GM10266 (cell line): ENCODE measurements around the gene STAG1.
"Not testable (repeated sequence)": the region's sequence is repeated elsewhere in the genome, so short reads cannot be mapped to it uniquely, and the experiment has no call there.

Source experiments
- DNase-seq: peaks from one replicate; pipeline ENCODE4 v3.0.0; 2012; ENCODE audit errors: extremely low spot score
- TF ChIP-seq, protein P1 (sequence below): IDR thresholded peaks from 2 replicates; pipeline ENCODE4 v1.5.1; 2012; ENCODE audit warnings: mild to moderate bottlenecking, low read depth; ENCODE audit not compliant: control insufficient read depth, insufficient read depth; ENCODE audit errors: missing control alignments

STAG1 gene

DNA sequence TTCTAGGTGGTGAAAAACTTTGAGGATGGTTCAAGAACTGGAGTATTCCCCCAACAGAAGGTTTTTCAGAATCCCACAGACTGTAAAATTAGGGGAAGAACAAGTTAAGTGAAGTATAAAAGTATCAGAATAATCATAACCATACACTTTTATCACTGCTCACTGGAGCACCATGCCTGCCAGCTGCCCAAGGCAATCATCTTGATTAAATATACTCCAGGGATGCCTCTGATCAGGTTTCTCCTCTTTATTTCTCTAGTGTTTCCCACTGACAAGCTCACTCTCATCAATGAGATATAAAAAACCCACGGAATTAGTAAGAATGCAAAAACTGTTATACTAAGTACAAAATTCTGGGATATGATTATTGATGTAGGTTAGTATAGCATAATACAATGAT lies 108.0 kb downstream of the STAG1 start:
- TF ChIP-seq, protein P1, sequence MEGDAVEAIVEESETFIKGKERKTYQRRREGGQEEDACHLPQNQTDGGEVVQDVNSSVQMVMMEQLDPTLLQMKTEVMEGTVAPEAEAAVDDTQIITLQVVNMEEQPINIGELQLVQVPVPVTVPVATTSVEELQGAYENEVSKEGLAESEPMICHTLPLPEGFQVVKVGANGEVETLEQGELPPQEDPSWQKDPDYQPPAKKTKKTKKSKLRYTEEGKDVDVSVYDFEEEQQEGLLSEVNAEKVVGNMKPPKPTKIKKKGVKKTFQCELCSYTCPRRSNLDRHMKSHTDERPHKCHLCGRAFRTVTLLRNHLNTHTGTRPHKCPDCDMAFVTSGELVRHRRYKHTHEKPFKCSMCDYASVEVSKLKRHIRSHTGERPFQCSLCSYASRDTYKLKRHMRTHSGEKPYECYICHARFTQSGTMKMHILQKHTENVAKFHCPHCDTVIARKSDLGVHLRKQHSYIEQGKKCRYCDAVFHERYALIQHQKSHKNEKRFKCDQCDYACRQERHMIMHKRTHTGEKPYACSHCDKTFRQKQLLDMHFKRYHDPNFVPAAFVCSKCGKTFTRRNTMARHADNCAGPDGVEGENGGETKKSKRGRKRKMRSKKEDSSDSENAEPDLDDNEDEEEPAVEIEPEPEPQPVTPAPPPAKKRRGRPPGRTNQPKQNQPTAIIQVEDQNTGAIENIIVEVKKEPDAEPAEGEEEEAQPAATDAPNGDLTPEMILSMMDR = no peak
- DNase-seq = no peak

DNA sequence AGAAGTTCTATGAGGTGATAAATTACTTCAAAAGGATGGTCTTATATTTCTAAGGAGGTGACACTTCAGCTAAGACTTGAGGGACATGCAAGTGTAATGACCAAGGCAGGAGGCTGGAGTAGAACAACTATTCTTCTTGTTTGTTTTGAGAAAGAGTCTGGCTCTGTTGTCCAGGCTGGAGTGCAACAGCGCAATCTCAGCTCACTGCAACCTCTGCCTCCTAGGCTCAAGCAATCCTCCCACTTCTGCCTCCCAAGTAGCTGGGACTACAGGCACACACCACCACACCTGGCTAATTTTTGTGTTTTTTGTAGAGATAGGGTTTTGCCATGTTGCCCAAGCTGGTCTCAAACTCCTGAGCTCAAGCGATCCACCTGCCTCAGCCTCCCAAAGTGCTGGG lies 108.8 kb downstream of the STAG1 start:
- not testable (repeated sequence) for DNase-seq

DNA sequence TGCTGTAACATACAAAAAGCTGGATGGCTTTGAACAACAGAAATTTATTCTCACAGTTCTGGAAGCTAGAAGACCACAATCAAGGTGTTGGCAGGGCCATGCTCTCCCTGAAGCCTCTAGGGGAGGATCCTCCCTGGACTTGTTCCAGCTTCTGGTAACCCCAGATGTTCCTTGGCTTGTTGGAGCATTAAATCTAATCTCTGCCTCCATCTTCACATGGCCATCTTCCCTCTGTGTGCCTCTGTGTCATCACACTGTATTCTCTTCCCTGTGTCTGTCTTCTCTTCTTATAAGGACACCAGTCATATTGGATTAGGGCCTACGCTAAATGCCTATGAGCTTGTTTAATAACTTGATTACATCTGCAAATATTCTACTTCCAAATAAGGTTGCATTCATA lies 109.5 kb downstream of the STAG1 start:
- TF ChIP-seq, protein P1 = no peak
- DNase-seq = no peak

DNA sequence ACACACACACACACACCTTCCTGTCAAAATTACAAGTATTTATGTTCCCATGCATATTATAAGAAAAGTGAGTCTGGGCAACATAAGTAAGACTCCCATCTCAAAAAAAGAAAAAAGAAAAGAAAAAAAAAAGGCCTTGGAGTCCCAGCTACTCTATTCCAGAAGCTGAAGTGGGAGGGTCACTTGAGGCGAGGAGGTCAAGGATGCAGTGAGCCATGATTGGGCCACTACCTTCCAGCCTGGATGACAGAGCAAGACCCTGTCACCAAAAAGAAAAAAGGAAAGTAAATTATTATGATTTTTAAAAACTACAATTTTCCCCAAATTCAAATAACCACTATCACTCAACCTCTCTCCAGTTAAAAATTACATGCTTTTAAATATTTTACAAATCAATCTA lies 113.1 kb downstream of the STAG1 start:
- TF ChIP-seq, protein P1 = no peak
- DNase-seq = no peak

DNA sequence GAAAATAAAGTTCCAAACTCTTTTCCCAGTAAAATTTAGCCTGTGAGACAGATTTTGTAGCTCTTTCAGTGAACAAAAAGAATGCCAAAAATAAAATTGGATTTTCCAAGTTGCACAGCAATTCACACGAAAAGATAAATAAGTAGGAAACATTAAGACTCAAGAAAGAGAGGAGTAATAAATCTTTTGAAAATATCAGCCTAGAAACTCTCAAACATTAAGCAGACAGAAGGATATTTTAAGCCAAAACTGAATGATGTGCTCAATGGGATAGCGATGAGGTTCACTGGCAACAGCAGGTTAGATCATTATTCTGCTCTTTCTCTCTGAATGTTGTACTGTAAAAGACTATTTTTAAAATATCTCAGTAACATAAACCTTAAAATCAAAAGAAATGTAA lies 115.0 kb downstream of the STAG1 start:
- TF ChIP-seq, protein P1 = no peak
- DNase-seq = no peak

DNA sequence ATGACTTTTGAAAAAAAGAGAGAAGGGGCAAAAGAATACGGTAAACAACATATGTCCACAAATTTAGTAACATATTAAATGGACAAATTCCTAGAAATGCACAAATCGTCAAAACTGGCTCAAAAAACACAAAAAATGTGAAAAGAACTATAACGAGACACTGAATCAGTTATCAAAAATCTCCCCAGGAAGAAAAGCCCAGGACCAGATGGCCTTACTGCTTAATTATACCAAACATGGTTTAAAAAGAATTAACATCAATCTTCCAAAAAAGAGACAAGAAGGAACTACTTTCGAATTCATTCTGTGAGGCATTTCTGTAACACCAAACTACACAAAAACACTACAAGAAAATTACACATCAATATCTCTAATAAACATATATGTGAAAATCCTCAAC lies 117.4 kb downstream of the STAG1 start:
- TF ChIP-seq, protein P1 = no peak
- no peak for DNase-seq

DNA sequence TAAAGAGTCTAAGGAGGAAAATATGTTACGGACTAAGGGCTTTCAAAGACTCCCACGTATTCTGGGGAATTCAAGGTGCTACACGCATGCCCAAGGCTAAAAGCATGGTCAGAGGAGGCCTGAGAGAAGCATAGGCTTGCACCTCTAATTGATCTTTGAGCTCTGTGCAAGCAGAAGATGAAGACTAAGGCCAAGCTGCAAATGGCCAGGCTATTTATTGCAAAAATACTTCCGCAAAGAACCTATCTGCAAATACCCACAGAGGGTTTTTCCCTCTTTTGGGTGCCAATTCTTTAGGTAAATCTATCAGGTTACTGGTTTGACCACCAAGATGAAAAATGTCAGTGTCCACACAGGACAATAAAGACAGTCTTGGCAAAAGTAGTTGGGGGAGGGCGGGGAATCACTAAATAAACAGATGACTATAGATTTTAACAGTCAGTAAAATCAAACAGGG lies 119.5 kb downstream of the STAG1 start:
- no peak for DNase-seq
- TF ChIP-seq, protein P1 = no peak

DNA sequence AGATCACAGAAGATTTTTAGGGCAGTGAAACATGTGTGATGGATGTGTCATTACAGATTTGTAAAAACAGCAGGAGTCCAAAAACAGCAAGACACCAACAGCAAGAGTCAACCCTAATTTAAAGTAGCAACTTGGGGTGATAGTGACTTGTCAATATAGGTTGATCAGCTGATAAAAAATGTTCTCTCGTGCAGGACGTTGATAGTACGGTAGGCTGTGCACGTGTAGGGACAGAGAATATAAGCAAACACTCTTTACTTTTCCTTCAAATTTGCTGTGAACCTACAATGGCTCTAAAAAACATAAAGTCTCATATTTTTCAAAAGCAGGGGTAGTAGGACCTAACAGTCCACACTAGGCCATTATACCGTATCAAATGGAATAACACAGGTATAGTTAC lies 120.8 kb downstream of the STAG1 start:
- TF ChIP-seq, protein P1 = no peak
- DNase-seq = no peak
